Omental fat pad (tissue), 4 donors: ENCODE results near the gene SPARC. TPM values are rescaled to one million over a fixed set of nuclear protein-coding genes. Genes with fewer than 3 reads are reported as not detected.
A peak's percentile ranks its signal among the peaks of the same experiment; 100 is the strongest.

Source experiments
- ATAC-seq: fragments of 150-250 bp; one replicate; pipeline ENCODE4 v1.9.1; 2016; ENCODE audit warnings: mild to moderate bottlenecking, moderate library complexity; ENCODE audit not compliant: low FRiP score
- DNase-seq: peaks from one replicate; pipeline ENCODE4 v3.0.0-alpha.2; 2019; ENCODE audit warnings: low spot score
- CTCF ChIP-seq, 3 donors: fragments of 450-650 bp; IDR thresholded peaks; one replicate each; pipeline ENCODE4 v1.5.1; 2016 to 2017; ENCODE audit warnings: antibody characterized with exemption in 3 of 3, mild to moderate bottlenecking in 3 of 3, moderate library complexity in 2 of 3
- total RNA-seq, 4 donors: library from RNA; depleted of rRNA; stranded (reverse); fragments of >200 nt; gene quantifications; one replicate each; pipeline ENCODE4 v1.1.0, GENCODE V29; 2016

Gene SPARC
- total RNA-seq, 4 donors from 2014 or later, result 579 to 1,303 (median 656) TPM

- DNase-seq, result no peak
- TF ChIP-seq CTCF (IDR thresholded peaks at IDR 0.05), result no peak
- no peak for ATAC-seq
Measured at GRCh38 chr5:151722546-151722945, 35.8 kb upstream of the SPARC start.

GRCh38 chr5:151721812-151722391 is 35.2 kb upstream of the SPARC start:
- no peak for DNase-seq
- no peak for TF ChIP-seq CTCF (IDR thresholded peaks at IDR 0.05)
- no peak for ATAC-seq

- no peak for DNase-seq
- no peak for TF ChIP-seq CTCF (IDR thresholded peaks at IDR 0.05)
- no peak for ATAC-seq
Measured at GRCh38 chr5:151721087-151721646, 34.5 kb upstream of the SPARC start.

- DNase-seq (no peak), ATAC-seq (no peak)
- no peak for TF ChIP-seq CTCF (IDR thresholded peaks at IDR 0.05)
Measured at GRCh38 chr5:151720215-151720614, 33.5 kb upstream of the SPARC start.

GRCh38 chr5:151719228-151720000 is 32.7 kb upstream of the SPARC start:
- DNase-seq (no peak), ATAC-seq (no peak)
- no peak for TF ChIP-seq CTCF (IDR thresholded peaks at IDR 0.05)

GRCh38 chr5:151718646-151719045 is 31.9 kb upstream of the SPARC start:
- no peak for DNase-seq
- no peak for TF ChIP-seq CTCF (IDR thresholded peaks at IDR 0.05)
- ATAC-seq, result peak; percentile 62
